Measurements from ENCODE around the gene EVI5.
"Not testable (repeated sequence)": the region's sequence is repeated elsewhere in the genome, so short reads cannot be mapped to it uniquely, and the experiment has no call there.

DNA sequence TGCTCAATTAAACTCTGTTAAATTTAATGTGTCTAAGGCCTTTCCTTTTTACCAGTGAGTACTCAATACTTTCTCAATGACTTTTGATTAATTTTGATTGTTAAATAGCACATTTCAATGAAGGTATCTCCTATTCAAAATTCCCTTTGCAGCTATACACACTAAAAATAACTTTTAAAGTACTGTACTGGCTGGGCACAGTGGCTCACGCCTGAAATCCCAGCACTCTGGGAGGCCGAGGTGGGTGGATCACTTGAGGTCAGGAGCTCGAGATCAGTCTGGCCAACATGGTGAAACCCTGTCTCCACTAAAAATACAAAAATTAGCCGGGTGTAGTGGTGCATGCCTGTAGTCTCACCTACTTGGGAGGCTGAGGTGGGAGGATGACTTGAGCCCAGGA, 38.7 kb downstream of the EVI5 start:
- TF ChIP-seq, protein P1, sequence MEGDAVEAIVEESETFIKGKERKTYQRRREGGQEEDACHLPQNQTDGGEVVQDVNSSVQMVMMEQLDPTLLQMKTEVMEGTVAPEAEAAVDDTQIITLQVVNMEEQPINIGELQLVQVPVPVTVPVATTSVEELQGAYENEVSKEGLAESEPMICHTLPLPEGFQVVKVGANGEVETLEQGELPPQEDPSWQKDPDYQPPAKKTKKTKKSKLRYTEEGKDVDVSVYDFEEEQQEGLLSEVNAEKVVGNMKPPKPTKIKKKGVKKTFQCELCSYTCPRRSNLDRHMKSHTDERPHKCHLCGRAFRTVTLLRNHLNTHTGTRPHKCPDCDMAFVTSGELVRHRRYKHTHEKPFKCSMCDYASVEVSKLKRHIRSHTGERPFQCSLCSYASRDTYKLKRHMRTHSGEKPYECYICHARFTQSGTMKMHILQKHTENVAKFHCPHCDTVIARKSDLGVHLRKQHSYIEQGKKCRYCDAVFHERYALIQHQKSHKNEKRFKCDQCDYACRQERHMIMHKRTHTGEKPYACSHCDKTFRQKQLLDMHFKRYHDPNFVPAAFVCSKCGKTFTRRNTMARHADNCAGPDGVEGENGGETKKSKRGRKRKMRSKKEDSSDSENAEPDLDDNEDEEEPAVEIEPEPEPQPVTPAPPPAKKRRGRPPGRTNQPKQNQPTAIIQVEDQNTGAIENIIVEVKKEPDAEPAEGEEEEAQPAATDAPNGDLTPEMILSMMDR (IDR thresholded peaks at IDR 0.05), result not testable (repeated sequence)
- TF ChIP-seq EZH2 (IDR thresholded peaks at IDR 0.05; ENCODE audit: borderline replicate concordance, insufficient read depth, low read depth, low read length, poor library complexity, severe bottlenecking), result not testable (repeated sequence)

Measured in B cell (primary cell).